Thyroid gland (tissue), 4 donors: ENCODE measurements around the gene BACE1.

ENCODE experiments used
- CTCF ChIP-seq, 6 experiments: fragments of 200-600 bp in 3 of 6; fragments of 450-650 bp in 3 of 6; sonication (generic) in 3 of 6; IDR thresholded peaks; one replicate each; pipeline ENCODE4 v1.5.1; 2016 to 2019; ENCODE audit warnings: antibody characterized with exemption in 6 of 6, mild to moderate bottlenecking in 2 of 6, inconsistent platforms in 1 of 6, moderate library complexity in 1 of 6
- POLR2A ChIP-seq, 2 donors: fragments of 450-650 bp; IDR thresholded peaks; one replicate each; pipeline ENCODE4 v1.6.1; 2017; ENCODE audit warnings: antibody characterized with exemption in 2 of 2, mild to moderate bottlenecking in 2 of 2, moderate library complexity in 1 of 2

DNA sequence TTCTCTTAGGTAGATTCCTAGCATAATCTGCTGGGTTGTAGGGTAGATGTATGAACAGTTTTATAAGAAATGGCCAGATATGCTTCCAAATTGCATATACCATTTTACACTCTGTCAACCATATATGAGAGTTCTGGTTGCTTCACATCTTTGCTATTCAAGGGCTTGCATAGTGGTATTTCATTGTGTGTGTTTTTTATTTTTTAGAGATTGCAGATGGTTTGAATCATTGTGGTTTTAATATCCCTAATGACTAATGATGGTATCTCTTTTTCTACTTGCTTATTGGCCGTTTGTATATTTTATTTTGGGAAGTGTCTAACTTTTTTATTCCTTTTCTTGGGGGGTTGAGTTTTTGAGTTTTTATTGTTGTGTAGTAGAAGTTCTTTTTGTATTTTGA is 56.6 kb downstream of the BACE1 start:
- TF ChIP-seq CTCF (IDR thresholded peaks at IDR 0.05) (no peak), POLR2A (IDR thresholded peaks at IDR 0.05) (no peak)
